Measurements from ENCODE around the gene FGFBP3. TPM values are rescaled to one million over a fixed set of nuclear protein-coding genes. Genes with fewer than 3 reads are reported as not detected.

Gene FGFBP3
- total RNA-seq, 1 donor from 2014 or later = 9.6 TPM

DNA sequence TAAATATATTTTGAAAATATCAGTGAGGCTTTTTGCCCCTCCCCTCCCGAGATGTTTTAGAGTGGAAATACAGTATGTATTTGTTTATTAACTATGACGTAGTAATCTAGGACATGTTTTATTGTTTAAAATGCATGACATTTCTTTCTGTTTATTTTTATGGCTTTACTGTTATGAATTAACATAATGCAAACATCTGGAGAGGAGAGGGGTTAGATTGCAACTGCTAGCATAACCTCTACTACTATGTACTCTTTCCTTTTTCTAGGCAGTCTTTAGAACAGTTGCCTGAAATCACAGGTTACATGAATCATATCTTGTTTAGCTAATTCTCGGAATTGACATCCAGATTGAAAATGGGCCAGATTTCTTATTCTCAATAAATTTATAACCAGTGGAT, 21.7 kb upstream of the FGFBP3 start:
- Mint-ChIP-seq H3K9me3 (peaks cover 4% of the 10 kb centered on the region), H3K36me3 (peaks cover 34% of the 10 kb centered on the region), H3K27ac (no peak overlapping the region), H3K4me3 (no peak overlapping the region), H3K4me1 (ENCODE audit: unreplicated experiment) (peaks cover 24% of the 10 kb centered on the region), H3K27me3 (no peaks in the 10 kb centered on the region)
- TF ChIP-seq, protein P1, sequence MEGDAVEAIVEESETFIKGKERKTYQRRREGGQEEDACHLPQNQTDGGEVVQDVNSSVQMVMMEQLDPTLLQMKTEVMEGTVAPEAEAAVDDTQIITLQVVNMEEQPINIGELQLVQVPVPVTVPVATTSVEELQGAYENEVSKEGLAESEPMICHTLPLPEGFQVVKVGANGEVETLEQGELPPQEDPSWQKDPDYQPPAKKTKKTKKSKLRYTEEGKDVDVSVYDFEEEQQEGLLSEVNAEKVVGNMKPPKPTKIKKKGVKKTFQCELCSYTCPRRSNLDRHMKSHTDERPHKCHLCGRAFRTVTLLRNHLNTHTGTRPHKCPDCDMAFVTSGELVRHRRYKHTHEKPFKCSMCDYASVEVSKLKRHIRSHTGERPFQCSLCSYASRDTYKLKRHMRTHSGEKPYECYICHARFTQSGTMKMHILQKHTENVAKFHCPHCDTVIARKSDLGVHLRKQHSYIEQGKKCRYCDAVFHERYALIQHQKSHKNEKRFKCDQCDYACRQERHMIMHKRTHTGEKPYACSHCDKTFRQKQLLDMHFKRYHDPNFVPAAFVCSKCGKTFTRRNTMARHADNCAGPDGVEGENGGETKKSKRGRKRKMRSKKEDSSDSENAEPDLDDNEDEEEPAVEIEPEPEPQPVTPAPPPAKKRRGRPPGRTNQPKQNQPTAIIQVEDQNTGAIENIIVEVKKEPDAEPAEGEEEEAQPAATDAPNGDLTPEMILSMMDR (conservative IDR thresholded peaks at IDR 0.05) = no peak
- DNase-seq (ENCODE audit: extremely low spot score, unreplicated experiment) = no peak

- Mint-ChIP-seq H3K27ac (peak overlapping the region; percentile 98), H3K27me3 (no peaks in the 10 kb centered on the region), H3K9me3 (peaks cover 4% of the 10 kb centered on the region), H3K4me1 (ENCODE audit: unreplicated experiment) (peaks cover 26% of the 10 kb centered on the region), H3K36me3 (peaks cover 9% of the 10 kb centered on the region), H3K4me3 (peak overlapping the region; percentile 97)
- DNase-seq (ENCODE audit: extremely low spot score, unreplicated experiment) = no peak
- TF ChIP-seq, protein P1 (conservative IDR thresholded peaks at IDR 0.05) = no peak
These were observed 15.7 kb upstream of the FGFBP3 start for GRCh38 chr10:91925022-91925320.

DNA sequence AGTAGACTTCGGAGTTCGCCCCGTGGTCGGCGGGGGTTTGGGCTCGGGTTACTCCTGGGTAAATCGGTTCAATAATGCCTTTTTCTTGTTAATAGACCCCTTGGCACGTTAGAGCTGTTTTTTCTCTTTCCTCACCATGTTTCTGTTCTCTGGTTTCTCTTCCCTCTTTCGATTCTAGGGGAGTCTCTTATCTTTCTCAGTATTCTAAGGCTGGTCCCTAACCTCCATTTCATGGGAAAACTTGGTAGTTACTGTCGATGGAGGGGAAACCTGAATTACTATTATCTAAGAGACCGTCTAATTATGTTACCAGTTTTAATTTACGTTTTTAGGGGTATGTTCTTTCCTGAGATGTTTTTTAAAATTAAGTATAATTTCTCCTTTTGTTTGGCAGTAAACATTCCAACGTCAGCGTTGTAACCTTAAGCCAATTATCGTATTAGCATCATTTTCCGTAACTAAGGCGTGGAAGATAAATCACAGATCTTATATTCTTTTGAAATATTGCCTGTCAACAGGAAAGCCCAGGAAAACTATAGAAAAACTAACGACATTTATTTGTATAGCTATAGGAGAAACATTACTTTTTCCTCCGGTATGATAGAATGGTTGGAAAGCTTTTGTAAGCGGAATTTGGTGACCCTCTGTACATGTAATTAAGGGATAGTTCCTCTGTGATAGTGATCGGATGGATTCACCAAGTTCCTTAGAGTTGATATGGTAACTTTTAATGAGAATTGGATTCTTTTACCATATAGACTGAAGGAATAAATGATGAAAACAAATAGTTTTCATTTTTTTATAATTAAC, 15.1 kb upstream of the FGFBP3 start:
- Mint-ChIP-seq H3K27me3 (no peaks in the 10 kb centered on the region), H3K27ac (peak overlapping the region; percentile 98), H3K4me3 (peak overlapping the region; percentile 97), H3K9me3 (peaks cover 4% of the 10 kb centered on the region), H3K4me1 (ENCODE audit: unreplicated experiment) (peaks cover 26% of the 10 kb centered on the region), H3K36me3 (peaks cover 9% of the 10 kb centered on the region)
- TF ChIP-seq, protein P1 (conservative IDR thresholded peaks at IDR 0.05) = no peak
- DNase-seq (ENCODE audit: extremely low spot score, unreplicated experiment) = no peak

GRCh38 chr10:91923371-91924211, 14.3 kb upstream of the FGFBP3 start, which contains the start of gene BTAF1:
Gene BTAF1, plus strand, starts transcription at chr10:91923770. Its CDS starts 307 bp downstream, at chr10:91924077.
- TF ChIP-seq, protein P1 (conservative IDR thresholded peaks at IDR 0.05) = no peak
- Mint-ChIP-seq H3K4me3 (peak within 1 kb of the TSS; percentile 97), H3K27me3 (no peaks in the 10 kb centered on the region), H3K9me3 (peaks cover 4% of the 10 kb centered on the region), H3K4me1 (ENCODE audit: unreplicated experiment) (peaks cover 21% of the 10 kb centered on the region), H3K27ac (peak within 1 kb of the TSS; percentile 98), H3K36me3 (peaks cover 9% of the 10 kb centered on the region)
- DNase-seq (ENCODE audit: extremely low spot score, unreplicated experiment) = peak; percentile 90

GRCh38 chr10:91919651-91920050, 10.4 kb upstream of the FGFBP3 start:
- Mint-ChIP-seq H3K9me3 (peaks cover 4% of the 10 kb centered on the region), H3K27me3 (peaks cover 19% of the 10 kb centered on the region), H3K27ac (no peak overlapping the region), H3K4me3 (no peak overlapping the region), H3K36me3 (no peaks in the 10 kb centered on the region), H3K4me1 (ENCODE audit: unreplicated experiment) (peaks cover 7% of the 10 kb centered on the region)
- no peak for DNase-seq (ENCODE audit: extremely low spot score, unreplicated experiment)
- TF ChIP-seq, protein P1 (conservative IDR thresholded peaks at IDR 0.05) = no peak
